ENCODE data around the gene PRPF40A.

DNA sequence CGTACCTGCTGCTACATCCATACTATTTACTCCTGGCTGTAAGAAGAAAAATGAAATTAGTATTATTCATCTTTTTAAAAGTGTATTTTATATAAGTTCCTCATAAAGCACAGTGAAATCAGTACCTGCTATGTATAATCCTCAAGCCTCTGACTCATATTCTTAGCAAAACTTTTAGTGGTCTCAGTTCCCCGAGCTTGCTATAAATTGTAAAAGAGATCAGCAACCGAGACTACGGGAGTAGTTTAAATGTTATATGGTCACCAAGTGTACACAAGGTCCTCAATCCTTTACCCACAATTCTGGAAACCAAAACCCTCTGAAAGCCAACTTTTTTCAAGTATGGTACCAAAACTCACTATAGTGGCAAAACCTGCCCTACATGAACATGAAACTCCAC lies 24.2 kb downstream of the PRPF40A start:
- TF ChIP-seq POLR2A (IDR thresholded peaks at IDR 0.05; ENCODE audit: low read length) (no peak), GATA1 (IDR thresholded peaks at IDR 0.05; ENCODE audit: low read depth, low read length) (no peak)

All from erythroblast (primary cell).